Psoas muscle (tissue), 8 donors: ENCODE results near the gene FAM221A. TPM values are rescaled to one million over a fixed set of nuclear protein-coding genes. Genes with fewer than 3 reads are reported as not detected.

Source experiments
- ATAC-seq, 4 donors: fragments of 200-7000 bp; cut with Tn5 transposase; one replicate each; pipeline ENCODE4 v1.9.1; 2020; ENCODE audit warnings: moderate library complexity in 3 of 4, mild to moderate bottlenecking in 2 of 4
- DNase-seq, 2 donors: peaks; one replicate each; pipeline ENCODE4 v3.0.0-alpha.2; 2020
- H3K27ac ChIP-seq: fragments of 200-600 bp; one replicate; pipeline ENCODE4 v1.8.0; 2022
- H3K27me3 ChIP-seq, 3 donors: fragments of 200-600 bp in 1 of 3; one replicate each; pipeline versions ENCODE4 v1.6.1 to v1.8.0; 2013 to 2022; ENCODE audit warnings: low read length in 2 of 3, mild to moderate bottlenecking in 2 of 3, moderate library complexity in 1 of 3; ENCODE audit not compliant: insufficient read depth in 3 of 3
- H3K36me3 ChIP-seq, 2 donors: fragments of 200-600 bp in 1 of 2; one replicate each; pipeline versions ENCODE4 v1.6.1 to v1.8.0; 2013 to 2022; ENCODE audit warnings: low read depth in 1 of 2, mild to moderate bottlenecking in 1 of 2, moderate library complexity in 1 of 2; ENCODE audit not compliant: insufficient read depth in 1 of 2
- H3K4me1 ChIP-seq: fragments of 200-600 bp; one replicate; pipeline ENCODE4 v1.8.0; 2022
- H3K4me3 ChIP-seq: fragments of 200-600 bp; one replicate; pipeline ENCODE4 v1.8.0; 2022; ENCODE audit warnings: mild to moderate bottlenecking
- H3K9me3 ChIP-seq: fragments of 200-600 bp; one replicate; pipeline ENCODE4 v1.8.0; 2022
- CTCF ChIP-seq: fragments of 200-600 bp; IDR thresholded peaks from one replicate; pipeline ENCODE4 v1.8.0; 2022; ENCODE audit warnings: antibody characterized with exemption
- WGBS, 3 donors: extraction: QIAGEN DNeasy Blood & Tissue Kit; methylation state at CpG; one replicate each; pipeline versions ENCODE4 v1.1.6 to v1.1.7; 2013; 5-methylcytosine and 5-hydroxymethylcytosine counted together
- intact Hi-C, 2 donors: fragments of 100-400 bp; cut with DNase I; formaldehyde crosslinking; loops; one replicate each; pipeline versions ENCODE4 v1.11.0 to v1.14.2; 2022
- polyA plus RNA-seq, 3 donors: library from polyadenylated mRNA; stranded (reverse); fragments of 200-250 nt; gene quantifications; one replicate each; pipeline ENCODE4 v1.2.3, GENCODE V29; 2013
- total RNA-seq, 4 donors: library from RNA; stranded (reverse); fragmentation: NEBNext Ultra II Directional in 2 of 4; extraction: Animal tissue kit (Norgen Biotek cat#: 25700) in 2 of 4; gene quantifications; one replicate each; pipeline versions ENCODE4 v1.2.1 to v1.2.4, GENCODE V29; 2021 to 2023
- donor health status: healthy with polysubstance abuse.
- donor health status: DM: no; HTN: no; CAD: no; lungs with moderate emphysema.
- donor health status: Bipolar disorder and iron deficiency.
- donor health status: healthy.
- donor health status: DM: yes; HTN: yes; CAD: no.
- donor health status: DM: no; HTN: no; CAD: no.
- donor health status: DM: no; HTN: no; CAD: no.
- donor health status: DM: yes; HTN: yes; CAD: no.

The FAM221A gene
- total and polyA plus RNA-seq, 7 donors, result 0.57 to 4.0 (median 1.9) TPM

GRCh38 chr7:23685731-23686130 is 5.7 kb downstream of the FAM221A start:
- Histone ChIP-seq H3K27me3 (no peaks in the 10 kb centered on the region), H3K36me3 (peaks cover 0 to 8% of the 10 kb centered on the region in 2 donors), H3K9me3 (no peaks in the 10 kb centered on the region), H3K27ac (no peak overlapping the region), H3K4me1 (peaks cover 8% of the 10 kb centered on the region), H3K4me3 (no peak overlapping the region)
- ATAC-seq (no peak), DNase-seq (no peak)
- no peak for TF ChIP-seq CTCF
- intact Hi-C loops, result no loop called here
- WGBS, 3 donors, result 50 to 62% (median 57%) methylated on average over 3 of the region's 3 CpGs

- H3K27ac ChIP-seq, result no peak overlapping the region
- peaks cover 9% of the 10 kb centered on the region for H3K4me1 ChIP-seq
- TF ChIP-seq CTCF, result no peak
- WGBS, 3 donors, result 61 to 70% (median 66%) methylated on average over 2 of the region's 2 CpGs
- no peaks in the 10 kb centered on the region for H3K9me3 ChIP-seq
- peaks cover 0 to 8% of the 10 kb centered on the region in 2 donors for H3K36me3 ChIP-seq
- no peaks in the 10 kb centered on the region for H3K27me3 ChIP-seq
- intact Hi-C loops, result no loop called here
- ATAC-seq, result no peak
- DNase-seq, result no peak
- no peak overlapping the region for H3K4me3 ChIP-seq
Measured at GRCh38 chr7:23687011-23687410, 7.0 kb downstream of the FAM221A start.

- WGBS, 3 donors, result 89 to 92% (median 91%) methylated on average over 4 of the region's 4 CpGs
- Histone ChIP-seq H3K9me3 (no peaks in the 10 kb centered on the region), H3K36me3 (peaks cover 0 to 19% of the 10 kb centered on the region in 2 donors), H3K27ac (no peak overlapping the region), H3K27me3 (no peaks in the 10 kb centered on the region), H3K4me3 (no peak overlapping the region), H3K4me1 (peaks cover 9% of the 10 kb centered on the region)
- intact Hi-C loops, result no loop called here
- TF ChIP-seq CTCF, result no peak
- no peak for DNase-seq
- no peak for ATAC-seq
Measured at GRCh38 chr7:23689165-23689564, 9.2 kb downstream of the FAM221A start.

GRCh38 chr7:23691320-23691719 is 11.3 kb downstream of the FAM221A start:
- 42 to 52% (median 45%) methylated on average over 4 of the region's 4 CpGs for WGBS, 3 donors
- no peak overlapping the region for H3K27ac ChIP-seq
- peak; percentile 25 to 69 (median 61) for ATAC-seq
- TF ChIP-seq CTCF, result no peak
- no peak overlapping the region for H3K4me3 ChIP-seq
- H3K9me3 ChIP-seq, result no peaks in the 10 kb centered on the region
- intact Hi-C loops, result no loop called here
- peaks cover 9% of the 10 kb centered on the region for H3K4me1 ChIP-seq
- H3K27me3 ChIP-seq, result no peaks in the 10 kb centered on the region
- DNase-seq, result no peak
- H3K36me3 ChIP-seq, result peaks cover 0 to 31% of the 10 kb centered on the region in 2 donors

- Histone ChIP-seq H3K36me3 (peaks cover 0 to 31% of the 10 kb centered on the region in 2 donors), H3K27me3 (no peaks in the 10 kb centered on the region), H3K4me3 (no peak overlapping the region), H3K4me1 (peaks cover 9% of the 10 kb centered on the region), H3K27ac (no peak overlapping the region), H3K9me3 (no peaks in the 10 kb centered on the region)
- intact Hi-C loops, result no loop called here
- TF ChIP-seq CTCF, result no peak
- DNase-seq (no peak), ATAC-seq (no peak)
Measured at GRCh38 chr7:23693224-23693623, 13.2 kb downstream of the FAM221A start.
